CD4-positive, alpha-beta T cell (primary cell): ENCODE measurements around the gene EMC6. TPM values are rescaled to one million over a fixed set of nuclear protein-coding genes. Genes with fewer than 3 reads are reported as not detected.

ENCODE experiments used
- ATAC-seq: fragments of 200-7000 bp; cut with Tn5 transposase; one replicate; pipeline ENCODE4 v1.10.0; 2022; ENCODE audit warnings: mild to moderate bottlenecking; ENCODE audit not compliant: poor library complexity
- CTCF ChIA-PET: fragments of 350-600 bp; sonication (Branson Sonifier 250); formaldehyde crosslinking; loops from one replicate; lab custom pipeline; 2021; ENCODE audit warnings: antibody characterized with exemption, inconsistent platforms; lab: Charles Lee
- POLR2A ChIA-PET: fragments of 350-600 bp; sonication (Branson Sonifier 250); formaldehyde crosslinking; loops from one replicate; lab custom pipeline; 2021; ENCODE audit warnings: antibody characterized with exemption, inconsistent platforms; lab: Charles Lee
- DNase-seq, 14 experiments: peaks; one replicate each; pipeline ENCODE4 v3.0.0-alpha.2; 2013 to 2020; ENCODE audit warnings: mixed read lengths in 2 of 14
- H3K27ac ChIP-seq, 2 donors: one replicate each; pipeline versions ENCODE4 v1.5.1 to v1.7.0; 2013; ENCODE audit warnings: low read length in 2 of 2, low read depth in 1 of 2, mild to moderate bottlenecking in 1 of 2
- H3K27me3 ChIP-seq, 2 experiments: 1 replicate in 1 of 2; 2 replicates in 1 of 2; pipeline versions ENCODE4 v1.6.1 to v1.7.0; 2013; ENCODE audit warnings: low read length in 2 of 2, control low read depth in 1 of 2, mild to moderate bottlenecking in 1 of 2, moderate library complexity in 1 of 2; ENCODE audit not compliant: insufficient read depth in 2 of 2, control insufficient read depth in 1 of 2
- H3K36me3 ChIP-seq: one replicate; pipeline ENCODE4 v1.6.1; 2013; ENCODE audit warnings: low read length, control low read depth; ENCODE audit not compliant: insufficient read depth
- H3K4me1 ChIP-seq: one replicate; pipeline ENCODE4 v1.6.1; 2013; ENCODE audit warnings: low read length, control low read depth; ENCODE audit not compliant: insufficient read depth
- H3K4me3 ChIP-seq: one replicate; pipeline ENCODE4 v1.5.1; 2013; ENCODE audit warnings: mild to moderate bottlenecking, low read length, moderate library complexity
- H3K9me3 ChIP-seq, 2 experiments: 1 replicate in 1 of 2; 2 replicates in 1 of 2; pipeline versions ENCODE4 v1.6.1 to v1.7.0; 2013; ENCODE audit warnings: low read length in 2 of 2, mild to moderate bottlenecking in 2 of 2, control low read depth in 1 of 2, moderate library complexity in 1 of 2; ENCODE audit not compliant: control insufficient read depth in 1 of 2, insufficient read depth in 1 of 2
- H3K27ac Mint-ChIP-seq: one replicate; pipeline ENCODE4 v1.8.0; 2020; ENCODE audit warnings: mixed read lengths
- H3K27me3 Mint-ChIP-seq: one replicate; pipeline ENCODE4 v1.8.0; 2021; ENCODE audit warnings: mixed read lengths
- H3K36me3 Mint-ChIP-seq: one replicate; pipeline ENCODE4 v1.8.0; 2021; ENCODE audit warnings: low read depth, mixed read lengths
- H3K4me1 Mint-ChIP-seq: one replicate; pipeline ENCODE4 v1.8.0; 2021; ENCODE audit warnings: low read depth, mixed read lengths
- H3K4me3 Mint-ChIP-seq: one replicate; pipeline ENCODE4 v1.8.0; 2020; ENCODE audit warnings: mild to moderate bottlenecking, mixed read lengths
- H3K9me3 Mint-ChIP-seq: one replicate; pipeline ENCODE4 v1.8.0; 2020; ENCODE audit warnings: mixed read lengths
- CTCF ChIP-seq: fragments of 200-600 bp; IDR thresholded peaks from one replicate; pipeline ENCODE4 v1.8.0; 2022; ENCODE audit warnings: antibody characterized with exemption, mild to moderate bottlenecking
- intact Hi-C, 2 experiments: fragments of 100-400 bp; cut with DNase I in 1 of 2; cut with micrococcal nuclease in 1 of 2; formaldehyde crosslinking; loops; one replicate each; pipeline versions ENCODE4 v1.15.1 to v1.9.0; 2023 to 2025; cut with DNase I, micrococcal nuclease
- total RNA-seq, 174 experiments: library from RNA in 2 of 174; stranded (reverse) in 2 of 174; gene quantifications; one replicate each; pipeline ENCODE4 v1.2.3 and lab custom pipeline; 2021 to 2026

EMC6 gene
- total RNA-seq, 2 experiments from 2014 or later, result 28.8 to 29.6 TPM

- intact Hi-C loops, result loop anchor here (1.0 to 5.0 kb wide), 4 partner anchors 30 to 180 kb away; partner anchors contain the start of genes CTNS (in 1 of the 2), HASPIN (in 1 of the 2), NCBP3 (in 1 of the 2) and SHPK (in 1 of the 2)
- Histone ChIP-seq H3K36me3 (peaks cover 6% of the 10 kb centered on the region), H3K27me3 (no peaks in the 10 kb centered on the region), H3K4me3 (peak overlapping the region; percentile 100), H3K27ac (no peak overlapping the region), H3K9me3 (no peaks in the 10 kb centered on the region), H3K4me1 (peaks cover 25% of the 10 kb centered on the region)
- H3K36me3 Mint-ChIP-seq, result peaks cover 5% of the 10 kb centered on the region
- DNase-seq (peak in 4 of 14 experiments; percentile 13 to 44 (median 22)), ATAC-seq (peak; percentile 5)
- H3K4me1 Mint-ChIP-seq, result peaks cover 13% of the 10 kb centered on the region
- CTCF ChIA-PET, result interaction anchor here (1.6 kb wide), 1 partner anchor 15 kb away, joined by 3 read pairs; no protein-coding TSS in a partner anchor
- no peaks in the 10 kb centered on the region for H3K27me3 Mint-ChIP-seq
- H3K27ac Mint-ChIP-seq, result peak overlapping the region; percentile 53
- H3K9me3 Mint-ChIP-seq, result no peaks in the 10 kb centered on the region
- no peak for TF ChIP-seq CTCF
- peak overlapping the region; percentile 85 for H3K4me3 Mint-ChIP-seq
- POLR2A ChIA-PET, result interaction anchor here (1.5 kb wide), 1 partner anchor 31 kb away, joined by 5 read pairs; the partner anchor contains the start of genes CTNS and SHPK
These were observed 990 bp upstream of the EMC6 start for GRCh38 chr17:3667366-3668278.

GRCh38 chr17:3669085-3669347 is 404 bp downstream of the EMC6 start:
- Mint-ChIP-seq H3K4me1 (peaks cover 13% of the 10 kb centered on the region), H3K27ac (peak overlapping the region; percentile 81), H3K27me3 (no peaks in the 10 kb centered on the region), H3K9me3 (no peaks in the 10 kb centered on the region), H3K36me3 (peaks cover 5% of the 10 kb centered on the region), H3K4me3 (peak overlapping the region; percentile 92)
- H3K4me3 ChIP-seq, result peak overlapping the region; percentile 100
- H3K36me3 ChIP-seq, result peaks cover 6% of the 10 kb centered on the region
- intact Hi-C loops, result loop anchor here in 1 of 2 experiments (2.0 to 5.0 kb wide), 2 partner anchors 54 to 178 kb away; partner anchors contain the start of genes HASPIN and NCBP3
- CTCF ChIA-PET, result interaction anchor here (1.3 to 1.6 kb wide), 2 partner anchors 14 to 1770 kb away, joined by 3 read pairs; partner anchors contain the start of gene C1QBP
- no peak for ATAC-seq
- no peak for DNase-seq
- peak overlapping the region; percentile 67 to 78 for H3K27ac ChIP-seq
- POLR2A ChIA-PET, result interaction anchor here (0.6 to 1.4 kb wide), 4 partner anchors 27 to 177 kb away, joined by 3 to 11 read pairs (median 5); partner anchors contain the start of genes CTNS, NCBP3, P2RX5 and SHPK
- no peak for TF ChIP-seq CTCF
- peaks cover 25% of the 10 kb centered on the region for H3K4me1 ChIP-seq
- H3K9me3 ChIP-seq, result no peaks in the 10 kb centered on the region
- H3K27me3 ChIP-seq, result no peaks in the 10 kb centered on the region

GRCh38 chr17:3669548-3669947 is 936 bp downstream of the EMC6 start:
- H3K36me3 ChIP-seq, result peaks cover 6% of the 10 kb centered on the region
- Mint-ChIP-seq H3K4me3 (peak overlapping the region; percentile 92), H3K27me3 (no peaks in the 10 kb centered on the region), H3K4me1 (peaks cover 13% of the 10 kb centered on the region), H3K9me3 (no peaks in the 10 kb centered on the region), H3K27ac (peak overlapping the region; percentile 81), H3K36me3 (peaks cover 5% of the 10 kb centered on the region)
- DNase-seq, result no peak
- peak overlapping the region; percentile 100 for H3K4me3 ChIP-seq
- H3K27me3 ChIP-seq, result no peaks in the 10 kb centered on the region
- no peak overlapping the region for H3K27ac ChIP-seq
- H3K4me1 ChIP-seq, result peaks cover 25% of the 10 kb centered on the region
- POLR2A ChIA-PET, result interaction anchor here (0.7 to 1.4 kb wide), 3 partner anchors 27 to 855 kb away, joined by 3 to 11 read pairs (median 6); partner anchors contain the start of genes CTNS, P2RX5 and SHPK
- no peaks in the 10 kb centered on the region for H3K9me3 ChIP-seq
- CTCF ChIA-PET, result interaction anchor here (1.3 to 1.6 kb wide), 2 partner anchors 13 to 1770 kb away, joined by 3 read pairs; partner anchors contain the start of gene C1QBP
- no peak for ATAC-seq
- no peak for TF ChIP-seq CTCF
- intact Hi-C loops, result loop anchor here in 1 of 2 experiments (2.0 to 5.0 kb wide), 2 partner anchors 53 to 178 kb away; partner anchors contain the start of genes HASPIN and NCBP3
